HUES64 (cell line): ENCODE results near the gene DAPK3.
"Not testable (repeated sequence)": the region's sequence is repeated elsewhere in the genome, so short reads cannot be mapped to it uniquely, and the experiment has no call there.

Experiments used
- H3K27ac ChIP-seq: 2 replicates; pipeline ENCODE4 v1.7.0; 2013; ENCODE audit warnings: low read depth, low read length, inconsistent platforms
- H3K27me3 ChIP-seq: 2 replicates; pipeline ENCODE4 v1.6.1; 2013; ENCODE audit warnings: mild to moderate bottlenecking, low read length; ENCODE audit not compliant: insufficient read depth
- H3K36me3 ChIP-seq: 2 replicates; pipeline ENCODE4 v1.6.1; 2013; ENCODE audit warnings: mild to moderate bottlenecking, low read length; ENCODE audit not compliant: insufficient read depth
- H3K4me1 ChIP-seq: 2 replicates; pipeline ENCODE4 v1.6.1; 2013; ENCODE audit warnings: mild to moderate bottlenecking, low read length, moderate library complexity; ENCODE audit not compliant: insufficient read depth
- H3K4me3 ChIP-seq: 2 replicates; pipeline ENCODE4 v1.5.1; 2013; ENCODE audit warnings: mild to moderate bottlenecking, low read length, moderate library complexity
- H3K9ac ChIP-seq: 2 replicates; pipeline ENCODE4 v1.6.1; 2013; ENCODE audit warnings: mild to moderate bottlenecking, low read depth, low read length
- H3K9me3 ChIP-seq: 2 replicates; pipeline ENCODE4 v1.6.1; 2013; ENCODE audit warnings: low read depth, low read length; ENCODE audit not compliant: insufficient read depth
- WGBS: fragments of 150-250, 120-280 bp; methylation state at CpG from one replicate; pipeline ENCODE4 v1.1.7; 2013; ENCODE audit warnings: missing lambda C conversion rate; 5-methylcytosine and 5-hydroxymethylcytosine counted together

The DAPK3 gene

DNA sequence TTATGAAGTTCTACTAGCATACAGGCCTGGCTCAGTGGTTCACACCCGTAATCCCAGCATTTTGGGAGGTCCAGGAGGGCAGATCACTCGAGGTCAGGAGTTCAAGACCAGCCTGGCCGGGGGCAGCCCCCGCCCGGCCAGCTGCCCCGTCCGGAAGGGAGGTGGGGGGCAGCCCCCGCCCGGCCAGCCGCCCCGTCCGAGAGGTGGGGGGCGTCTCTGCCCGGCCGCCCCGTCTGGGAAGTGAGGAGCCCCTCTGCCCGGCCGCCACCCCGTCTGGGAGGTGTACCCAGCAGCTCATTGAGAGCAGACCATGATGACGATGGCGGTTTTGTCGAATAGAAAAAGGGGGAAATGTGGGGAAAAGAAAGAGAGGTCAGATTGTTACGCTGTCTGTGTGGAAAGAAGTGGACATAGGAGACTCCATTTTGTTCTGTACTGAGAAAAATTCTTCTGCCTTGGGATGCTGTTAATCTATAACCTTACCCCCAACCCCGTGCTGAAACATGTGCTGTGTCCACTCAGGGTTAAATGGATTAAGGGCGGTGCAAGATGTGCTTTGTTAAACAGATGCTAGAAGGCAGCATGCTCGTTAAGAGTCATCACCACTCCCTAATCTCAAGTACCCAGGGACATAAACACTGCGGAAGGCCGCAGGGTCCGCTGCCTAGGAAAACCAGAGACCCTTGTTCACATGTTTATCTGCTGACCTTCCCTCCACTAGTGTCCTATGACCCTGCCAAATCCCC is 27.9 kb upstream of the DAPK3 start:
- not testable (repeated sequence) for H3K4me1 ChIP-seq, H3K36me3 ChIP-seq, H3K9ac ChIP-seq, H3K4me3 ChIP-seq, H3K27me3 ChIP-seq, H3K27ac ChIP-seq, H3K9me3 ChIP-seq
- WGBS = 92% methylated on average over 28 of the region's 29 CpGs

DNA sequence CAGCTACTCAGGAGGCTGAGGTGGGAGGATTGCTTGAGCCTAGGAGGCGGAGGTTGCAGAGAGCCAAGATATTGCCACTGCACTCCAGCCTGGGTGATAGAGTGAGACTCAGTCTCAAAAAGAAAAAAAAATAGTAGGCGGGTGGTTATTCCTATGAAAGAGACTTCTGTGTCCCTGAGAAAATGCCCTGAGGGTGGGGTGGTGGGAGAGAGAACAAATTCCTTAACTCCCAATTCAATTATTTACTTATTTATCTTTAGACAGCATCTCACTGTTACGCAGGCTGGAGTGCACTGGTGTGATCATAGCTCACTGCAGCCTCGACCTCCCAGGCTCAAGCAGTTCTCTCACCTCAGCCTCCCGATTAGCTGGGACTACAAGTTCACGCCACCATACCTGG is 24.7 kb upstream of the DAPK3 start:
- Histone ChIP-seq H3K9ac (no peak overlapping the region), H3K36me3 (no peaks in the 10 kb centered on the region), H3K4me1 (no peaks in the 10 kb centered on the region), H3K9me3 (no peaks in the 10 kb centered on the region), H3K27ac (no peak overlapping the region), H3K4me3 (no peak overlapping the region), H3K27me3 (no peaks in the 10 kb centered on the region)
- 88% methylated on average over 6 of the region's 6 CpGs for WGBS

DNA sequence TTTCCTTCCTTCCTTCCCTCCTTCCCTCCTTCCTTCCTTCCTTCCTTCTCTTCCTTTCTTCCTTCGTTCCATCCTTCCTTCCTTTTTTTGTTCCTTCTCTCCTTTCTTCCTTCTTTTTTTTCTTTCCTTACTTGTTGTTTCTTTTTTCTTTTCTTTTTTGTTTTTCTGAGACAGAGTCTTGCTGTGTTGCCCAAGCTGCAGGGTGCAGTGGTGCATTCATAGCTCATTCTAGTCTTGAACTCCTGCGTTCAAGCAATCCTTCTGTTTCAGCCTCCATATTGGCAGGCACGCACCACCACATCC is 19.9 kb upstream of the DAPK3 start:
- Histone ChIP-seq H3K4me3 (no peak overlapping the region), H3K36me3 (no peaks in the 10 kb centered on the region), H3K27me3 (no peaks in the 10 kb centered on the region), H3K4me1 (peaks cover 9% of the 10 kb centered on the region), H3K27ac (no peak overlapping the region), H3K9me3 (no peaks in the 10 kb centered on the region), H3K9ac (no peak overlapping the region)
- 94% methylated on average over 3 of the region's 3 CpGs for WGBS

DNA sequence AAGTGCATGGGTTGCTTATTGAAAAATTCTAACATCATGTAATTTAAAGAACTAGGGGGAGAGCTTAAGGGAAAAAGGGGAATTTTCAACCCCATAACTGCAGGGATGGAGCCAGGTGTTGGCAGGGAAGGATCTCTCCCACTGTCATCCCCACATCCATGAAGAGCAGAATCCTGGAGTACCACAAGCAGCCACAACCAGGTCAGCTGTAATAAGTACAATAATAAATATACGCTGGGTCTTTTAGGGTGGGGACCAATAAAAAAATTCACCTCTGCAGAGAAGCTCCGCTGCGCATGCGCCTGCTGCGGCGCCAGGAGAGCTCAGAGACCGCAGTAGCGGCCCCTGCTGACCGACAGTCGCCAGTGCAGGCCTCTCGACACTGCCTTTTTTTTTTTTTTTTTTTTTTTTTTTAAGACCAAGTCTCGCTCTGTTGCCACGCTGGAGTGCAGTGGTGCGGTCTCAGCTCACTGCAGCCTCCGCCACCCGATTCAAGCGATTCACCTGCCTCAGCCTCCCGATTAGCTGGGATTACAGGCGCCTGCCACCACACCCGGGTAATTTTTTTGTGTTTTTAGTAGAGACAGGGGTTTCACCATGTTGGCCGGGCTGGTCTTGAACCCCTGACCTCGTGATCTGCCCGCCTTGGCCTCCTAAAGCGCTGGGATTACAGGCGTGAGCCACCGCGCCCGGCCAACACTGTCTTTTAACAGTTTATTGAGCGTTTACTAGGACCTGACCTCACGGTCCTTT is 16.9 kb upstream of the DAPK3 start:
- Histone ChIP-seq H3K9me3 (no peaks in the 10 kb centered on the region), H3K27me3 (no peaks in the 10 kb centered on the region), H3K4me3 (peak overlapping the region; percentile 100), H3K36me3 (peaks cover 20% of the 10 kb centered on the region), H3K27ac (no peak overlapping the region), H3K9ac (0 out of 2 replicates have a peak overlapping the region, but pooled peaks have one; percentile 17), H3K4me1 (peaks cover 18% of the 10 kb centered on the region)
- WGBS = 16% methylated on average over 30 of the region's 30 CpGs

DNA sequence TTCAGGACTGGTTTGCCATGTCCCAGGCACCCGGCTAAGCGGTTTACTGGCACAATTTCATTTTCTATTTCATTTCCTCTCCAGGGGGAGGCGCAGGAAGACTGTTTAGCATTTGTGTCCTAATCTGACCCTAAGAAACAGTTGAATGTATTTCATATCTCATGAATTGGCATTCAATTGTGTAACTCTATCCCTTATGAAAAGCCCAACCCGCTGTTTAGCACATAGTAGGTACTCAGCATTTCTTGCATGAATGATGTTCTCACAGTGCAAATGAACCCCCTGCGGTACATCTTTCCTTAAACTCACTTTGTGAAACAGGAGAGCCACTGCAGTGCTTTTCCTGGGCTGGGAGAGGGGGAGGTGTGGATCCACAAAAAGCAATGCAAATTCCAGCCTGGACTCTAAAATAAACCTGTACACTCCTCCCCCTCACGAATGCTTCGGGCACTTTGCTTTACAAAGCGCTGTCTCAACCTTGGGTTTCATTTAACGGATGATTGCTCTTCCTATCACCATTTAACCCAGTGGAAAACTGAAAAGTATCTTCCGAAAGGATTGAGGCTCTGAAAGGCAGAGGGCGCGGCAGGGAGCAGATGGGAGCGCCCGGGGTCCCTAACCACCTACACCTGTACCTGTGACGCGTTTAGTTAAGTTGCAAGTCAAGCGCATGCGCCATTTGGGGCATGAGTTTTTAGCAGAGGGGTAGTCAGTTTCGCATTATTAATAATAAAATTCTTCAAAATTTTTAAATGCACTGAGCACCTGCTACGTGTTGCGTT is 15.6 kb upstream of the DAPK3 start:
- Histone ChIP-seq H3K9me3 (no peaks in the 10 kb centered on the region), H3K4me1 (peaks cover 18% of the 10 kb centered on the region), H3K27ac (peak overlapping the region; percentile 79; the same call in 1 of the 2 replicates), H3K9ac (peak overlapping the region; percentile 20; the same call in 1 of the 2 replicates), H3K4me3 (peak overlapping the region; percentile 100), H3K36me3 (peaks cover 33% of the 10 kb centered on the region), H3K27me3 (no peaks in the 10 kb centered on the region)
- WGBS = 3% methylated on average over 19 of the region's 21 CpGs

DNA sequence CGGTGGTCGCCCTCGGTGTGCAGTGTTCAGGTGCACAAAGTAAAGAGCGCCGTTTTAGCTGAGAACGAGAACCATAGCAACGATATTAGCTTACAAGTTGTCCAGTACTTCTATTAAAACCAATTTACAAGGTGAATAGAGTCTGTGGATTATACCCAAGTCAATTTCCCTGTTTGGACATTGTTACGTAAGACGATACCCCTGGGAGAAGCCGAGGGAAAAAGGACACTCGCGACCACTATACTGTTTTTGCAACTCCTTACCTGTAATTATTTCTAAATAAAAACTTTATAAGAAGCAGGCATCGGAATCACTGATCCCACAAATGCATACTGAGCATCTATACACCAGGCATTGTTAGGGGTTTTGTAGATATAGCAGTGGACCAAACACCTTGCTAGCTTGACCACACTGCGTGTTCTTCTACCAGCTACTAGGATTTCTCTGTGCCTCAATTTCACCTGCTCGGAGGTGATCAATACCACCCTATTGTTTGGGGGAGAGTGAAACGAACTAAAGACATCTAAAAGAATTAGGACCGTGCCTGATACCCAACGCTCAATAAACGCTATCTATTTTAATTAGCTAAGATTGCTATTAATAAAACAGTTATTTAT is 14.9 kb upstream of the DAPK3 start:
- Histone ChIP-seq H3K4me1 (peaks cover 18% of the 10 kb centered on the region), H3K9ac (no peak overlapping the region), H3K27ac (no peak overlapping the region; the same call in 1 of the 2 replicates), H3K36me3 (peaks cover 40% of the 10 kb centered on the region), H3K4me3 (peak overlapping the region; percentile 100), H3K9me3 (no peaks in the 10 kb centered on the region), H3K27me3 (no peaks in the 10 kb centered on the region)
- WGBS = 4% methylated on average over 13 of the region's 19 CpGs

DNA sequence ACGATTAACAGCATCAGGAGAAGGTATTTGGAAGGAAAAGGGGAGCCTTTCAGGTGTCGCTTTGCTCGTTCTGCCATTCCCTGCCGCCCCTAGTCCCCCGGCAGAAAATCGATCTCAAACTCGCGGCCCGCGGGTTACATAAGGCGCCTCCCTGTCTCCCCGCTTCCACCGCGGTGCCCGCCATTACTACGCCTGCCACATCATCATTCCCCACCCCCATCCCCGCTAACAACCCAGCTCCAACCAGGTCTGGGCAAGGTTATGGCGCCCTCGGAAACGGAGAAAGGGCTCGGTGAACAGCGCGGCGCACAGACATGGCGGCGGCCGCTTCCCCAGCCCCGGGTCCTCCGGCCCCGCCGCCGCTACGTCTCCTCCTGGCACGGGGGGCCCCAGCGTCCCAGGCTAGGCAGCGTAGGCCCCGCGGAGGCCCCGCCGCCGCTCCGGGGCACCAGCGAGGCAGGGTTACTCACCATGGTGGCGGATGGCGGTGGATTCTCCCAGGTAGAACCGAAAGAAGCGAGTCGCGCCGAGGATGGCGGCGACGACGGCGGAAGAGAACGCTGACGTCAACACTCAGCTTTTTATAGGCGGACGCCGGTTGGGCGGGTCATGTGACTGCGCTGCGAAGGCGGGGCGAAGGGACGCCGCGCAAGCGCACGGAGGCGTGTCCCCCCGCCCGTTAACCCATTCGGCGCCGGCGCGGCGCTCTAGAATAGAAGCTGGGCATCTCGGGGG is 14.2 kb upstream of the DAPK3 start, which contains the start of gene EEF2:
Gene EEF2, minus strand, starts transcription at position 556 of the 735 bp plus-strand sequence. Its CDS starts 83 bp downstream, at position 473.
- H3K9me3 ChIP-seq = no peaks in the 10 kb centered on the region
- peaks cover 18% of the 10 kb centered on the region for H3K4me1 ChIP-seq
- peak within 1 kb of the TSS; percentile 100 for H3K4me3 ChIP-seq
- WGBS = under 1% methylated on average over 80 of the region's 80 CpGs
- H3K36me3 ChIP-seq = peaks cover 47% of the 10 kb centered on the region
- no peaks in the 10 kb centered on the region for H3K27me3 ChIP-seq
- H3K27ac ChIP-seq = peak within 1 kb of the TSS; percentile 95
- peak within 1 kb of the TSS; percentile 100 for H3K9ac ChIP-seq

DNA sequence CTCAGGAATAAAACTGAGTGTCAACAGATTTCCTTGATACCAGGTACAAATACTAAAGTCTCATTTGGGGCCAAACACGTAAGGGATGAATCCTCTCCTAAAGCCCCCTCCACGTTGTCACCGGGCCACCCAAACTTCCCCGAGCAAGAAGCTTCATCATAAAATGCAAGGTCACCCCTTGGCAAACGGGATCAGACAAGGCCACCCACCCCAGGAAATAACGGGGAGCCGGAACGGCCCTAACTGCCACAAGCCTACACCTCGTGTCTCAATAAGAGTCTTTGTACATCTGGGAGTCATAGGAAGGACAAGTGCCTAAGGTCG is 13.6 kb upstream of the DAPK3 start:
- Histone ChIP-seq H3K4me3 (peak overlapping the region; percentile 100), H3K36me3 (peaks cover 52% of the 10 kb centered on the region), H3K9me3 (no peaks in the 10 kb centered on the region), H3K27ac (peak overlapping the region; percentile 95), H3K9ac (peak overlapping the region; percentile 100), H3K27me3 (no peaks in the 10 kb centered on the region), H3K4me1 (peaks cover 18% of the 10 kb centered on the region)
- 2% methylated on average over 10 of the region's 10 CpGs for WGBS

DNA sequence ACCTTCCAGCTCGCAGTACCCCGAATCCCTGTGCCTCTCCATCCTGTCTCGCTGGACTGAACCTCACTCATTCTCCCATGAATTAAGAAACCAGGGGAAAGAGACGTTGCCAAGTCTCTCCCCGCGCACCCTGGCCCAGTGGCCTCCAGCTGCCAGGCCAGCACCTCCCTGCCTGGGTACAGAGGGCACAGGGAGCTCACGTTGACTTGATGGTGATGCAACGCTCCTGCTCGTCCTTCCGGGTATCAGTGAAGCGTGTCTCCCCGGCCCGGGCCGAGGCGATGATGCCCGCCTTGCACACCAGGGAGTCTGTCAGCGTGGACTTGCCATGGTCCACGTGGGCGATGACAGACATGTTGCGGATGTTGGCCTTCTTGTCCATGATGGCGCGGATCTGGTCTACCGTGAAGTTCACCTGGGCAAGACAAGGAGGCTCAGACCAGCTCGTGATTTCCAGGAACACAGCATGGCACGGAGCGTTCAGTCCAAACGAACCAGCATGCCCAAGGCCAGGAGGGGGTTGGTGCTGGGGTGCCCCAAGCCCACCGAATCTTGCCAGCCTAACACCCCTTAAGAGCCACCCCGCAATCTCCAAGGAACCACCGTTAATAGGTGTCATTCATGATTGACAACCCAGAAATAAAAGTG is 13.2 kb upstream of the DAPK3 start:
- Histone ChIP-seq H3K27ac (peak overlapping the region; percentile 95), H3K27me3 (no peaks in the 10 kb centered on the region), H3K36me3 (peaks cover 57% of the 10 kb centered on the region), H3K4me3 (peak overlapping the region; percentile 100), H3K9me3 (no peaks in the 10 kb centered on the region), H3K9ac (peak overlapping the region; percentile 100), H3K4me1 (peaks cover 18% of the 10 kb centered on the region)
- WGBS = 37% methylated on average over 30 of the region's 30 CpGs

DNA sequence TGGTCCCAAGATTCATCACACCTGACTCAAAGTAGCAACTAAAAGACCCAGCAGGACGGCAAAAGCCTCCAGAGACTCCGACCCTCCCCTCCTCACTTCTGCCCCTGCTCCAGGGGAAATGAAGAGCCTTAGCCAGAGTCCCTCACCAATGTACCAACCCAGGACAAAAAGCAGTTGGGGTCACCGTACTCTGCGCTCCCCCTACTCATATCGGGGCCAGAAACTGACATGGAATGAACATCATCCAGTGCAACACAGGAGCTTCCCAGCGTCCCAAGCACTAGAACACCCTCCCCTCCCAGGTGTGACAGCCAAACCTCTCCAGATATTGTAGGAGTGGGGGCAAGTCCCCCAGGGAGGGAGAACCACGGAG is 12.6 kb upstream of the DAPK3 start:
- Histone ChIP-seq H3K27me3 (no peaks in the 10 kb centered on the region), H3K9me3 (no peaks in the 10 kb centered on the region), H3K27ac (peak overlapping the region; percentile 95), H3K4me1 (peaks cover 18% of the 10 kb centered on the region), H3K9ac (peak overlapping the region; percentile 100), H3K4me3 (peak overlapping the region; percentile 100), H3K36me3 (peaks cover 62% of the 10 kb centered on the region)
- WGBS = 93% methylated on average over 6 of the region's 7 CpGs
